Body of pancreas (tissue), 4 donors: ENCODE results near the gene LDLRAD4.

ENCODE experiments used
- CTCF ChIP-seq, 7 experiments: fragments of 450-650 bp in 4 of 7; fragments of 200-600 bp in 3 of 7; sonication (generic) in 3 of 7; IDR thresholded peaks; one replicate each; pipeline ENCODE4 v1.5.1; 2016 to 2019; ENCODE audit warnings: antibody characterized with exemption in 7 of 7
- POLR2A ChIP-seq, 3 donors: fragments of 450-650 bp; IDR thresholded peaks; one replicate each; pipeline ENCODE4 v1.6.1; 2016; ENCODE audit warnings: antibody characterized with exemption in 3 of 3, mild to moderate bottlenecking in 2 of 3

GRCh38 chr18:13260935-13261640 is 42.5 kb downstream of the LDLRAD4 start:
- no peak for TF ChIP-seq CTCF (IDR thresholded peaks at IDR 0.05)
- no peak for TF ChIP-seq POLR2A (IDR thresholded peaks at IDR 0.05)
